IMR-90 (cell line): ENCODE measurements around the gene TELO2. TPM values are rescaled to one million over a fixed set of nuclear protein-coding genes. Genes with fewer than 3 reads are reported as not detected.
A peak's percentile ranks its signal among the peaks of the same experiment; 100 is the strongest.

Experiments used
- ATAC-seq: fragments of 200-7000 bp; cut with Tn5 transposase; 2 replicates; pipeline ENCODE4 v1.9.1; 2020; ENCODE audit warnings: low read depth, mild to moderate bottlenecking, moderate library complexity
- BruUV-seq: library from RNA; stranded (reverse); fragments of 400-500 nt; replicated peaks from 2 replicates; lab custom pipeline; 2021; lab: Mats Ljungman, UMichigan
- CTCF ChIA-PET: fragments of 300-600 bp; formaldehyde crosslinking; extraction: SDS; loops from one replicate; lab custom pipeline; 2021; ENCODE audit warnings: antibody characterized with exemption; lab: Yijun Ruan, JAX
- POLR2A ChIA-PET: fragments of 300-600 bp; sonication (Branson Sonifier 250); formaldehyde crosslinking; loops from one replicate; lab custom pipeline; 2022; ENCODE audit warnings: antibody characterized with exemption; ENCODE audit not compliant: unreplicated experiment; lab: Charles Lee
- DNase-seq: peaks from one replicate; pipeline ENCODE4 v3.0.0; 2013
- H2AFZ ChIP-seq: replicated peaks from 2 replicates; pipeline ENCODE3; 2013; ENCODE audit warnings: low read length, mild to moderate bottlenecking; ENCODE audit not compliant: poor library complexity
- H2AK5ac ChIP-seq: 2 replicates; pipeline ENCODE4 v1.6.1; 2013; ENCODE audit warnings: low read depth, low read length, inconsistent platforms
- H2AK9ac ChIP-seq: replicated peaks from 2 replicates; pipeline ENCODE3; 2013; ENCODE audit warnings: mild to moderate bottlenecking, low read depth, low read length, moderate library complexity; ENCODE audit not compliant: poor library complexity
- H2BK120ac ChIP-seq: 2 replicates; pipeline ENCODE4 v1.6.1; 2013; ENCODE audit warnings: low read depth, low read length, inconsistent platforms
- H2BK15ac ChIP-seq: 3 replicates; pipeline ENCODE4 v1.6.1; 2013; ENCODE audit warnings: low read depth, low read length, inconsistent platforms
- H2BK20ac ChIP-seq: 2 replicates; pipeline ENCODE4 v1.6.1; 2013; ENCODE audit warnings: low read depth, mild to moderate bottlenecking, inconsistent platforms, low read length, moderate library complexity
- H2BK5ac ChIP-seq: 2 replicates; pipeline ENCODE4 v1.6.1; 2013; ENCODE audit warnings: mild to moderate bottlenecking, low read depth, low read length, inconsistent platforms; ENCODE audit not compliant: poor library complexity, severe bottlenecking
- H3K14ac ChIP-seq: replicated peaks from 2 replicates; pipeline ENCODE4 v1.6.1; 2013; ENCODE audit warnings: low read depth, low read length, inconsistent platforms
- H3K18ac ChIP-seq: 2 replicates; pipeline ENCODE4 v1.6.1; 2013; ENCODE audit warnings: low read depth, low read length, control low read depth
- H3K23ac ChIP-seq: 2 replicates; pipeline ENCODE4 v1.6.1; 2013; ENCODE audit warnings: low read depth, low read length, inconsistent platforms
- H3K27ac ChIP-seq: 2 replicates; pipeline ENCODE4 v1.5.1; 2013; ENCODE audit warnings: mild to moderate bottlenecking, control low read depth, low read length; ENCODE audit not compliant: insufficient read depth
- H3K27me3 ChIP-seq: 2 replicates; pipeline ENCODE4 v1.6.1; 2013; ENCODE audit warnings: low read length; ENCODE audit not compliant: control insufficient read depth, insufficient read depth
- H3K36me3 ChIP-seq: 2 replicates; pipeline ENCODE4 v1.6.1; 2013; ENCODE audit warnings: low read length, mixed read lengths; ENCODE audit not compliant: control insufficient read depth, insufficient read depth
- H3K4ac ChIP-seq: 2 replicates; pipeline ENCODE4 v1.6.1; 2013; ENCODE audit warnings: low read depth, low read length, inconsistent platforms
- H3K4me1 ChIP-seq: 2 replicates; pipeline ENCODE4 v1.6.1; 2013; ENCODE audit warnings: low read length, mixed read lengths; ENCODE audit not compliant: control insufficient read depth, insufficient read depth
- H3K4me2 ChIP-seq: 2 replicates; pipeline ENCODE4 v1.6.1; 2013; ENCODE audit warnings: low read depth, mild to moderate bottlenecking, control low read depth, low read length, moderate library complexity
- H3K4me3 ChIP-seq: 2 replicates; pipeline ENCODE4 v1.5.1; 2013; ENCODE audit warnings: low read depth, mild to moderate bottlenecking, control low read depth, low read length, moderate library complexity; ENCODE audit not compliant: insufficient read depth
- H3K56ac ChIP-seq: 2 replicates; pipeline ENCODE4 v1.6.1; 2013; ENCODE audit warnings: low read length, inconsistent platforms; ENCODE audit not compliant: insufficient read depth; ENCODE audit errors: extremely low read depth
- H3K79me1 ChIP-seq, 2 experiments: 2 replicates each; pipeline ENCODE4 v1.6.1; 2013; ENCODE audit warnings: low read length in 2 of 2, inconsistent platforms in 1 of 2, low read depth in 1 of 2
- H3K9ac ChIP-seq: 2 replicates; pipeline ENCODE4 v1.6.1; 2013; ENCODE audit warnings: low read depth, low read length, control low read depth
- H3K9me1 ChIP-seq: 2 replicates; pipeline ENCODE4 v1.6.1; 2013; ENCODE audit warnings: low read length, inconsistent platforms; ENCODE audit not compliant: insufficient read depth
- H3K9me3 ChIP-seq: 2 replicates; pipeline ENCODE4 v1.6.1; 2013; ENCODE audit warnings: low read length; ENCODE audit not compliant: control insufficient read depth, insufficient read depth
- H4K20me1 ChIP-seq: 2 replicates; pipeline ENCODE4 v1.6.1; 2013; ENCODE audit warnings: low read length, inconsistent platforms; ENCODE audit not compliant: insufficient read depth
- H4K5ac ChIP-seq: 2 replicates; pipeline ENCODE4 v1.6.1; 2013; ENCODE audit warnings: mild to moderate bottlenecking, low read depth, low read length, control low read depth
- H4K8ac ChIP-seq, 2 experiments: 2 replicates each; pipeline ENCODE4 v1.6.1; 2013; ENCODE audit warnings: low read depth in 2 of 2, low read length in 2 of 2, control low read depth in 1 of 2, inconsistent platforms in 1 of 2
- H4K91ac ChIP-seq: 2 replicates; pipeline ENCODE4 v1.6.1; 2013; ENCODE audit warnings: low read depth, low read length, inconsistent platforms; ENCODE audit not compliant: insufficient read depth
- CHD1 ChIP-seq: IDR thresholded peaks from 2 replicates; pipeline ENCODE4 v1.6.1; 2012; ENCODE audit warnings: low read depth, low read length, improper control_type of control experiment
- CTCF ChIP-seq: conservative IDR thresholded peaks from 2 replicates; pipeline ENCODE4 v1.5.1; 2012; ENCODE audit warnings: mild to moderate bottlenecking, low read depth, low read length, improper control_type of control experiment
- FOS ChIP-seq: fragments of 150-350 bp; IDR thresholded peaks from 2 replicates; pipeline ENCODE4 v1.6.1; 2016; ENCODE audit warnings: low read depth, low read length
- MXI1 ChIP-seq: IDR thresholded peaks from 2 replicates; pipeline ENCODE4 v1.6.1; 2012; ENCODE audit warnings: low read depth, mild to moderate bottlenecking, low read length, moderate library complexity, borderline replicate concordance
- WGBS, 2 experiments: methylation state at CpG; one replicate each; pipeline versions ENCODE4 v1.1.5 to v1.1.7; 2013; ENCODE audit warnings: missing lambda C conversion rate in 2 of 2; ENCODE audit not compliant: insufficient read length in 1 of 2; ENCODE audit errors: extremely low coverage in 2 of 2; 5-methylcytosine and 5-hydroxymethylcytosine counted together
- dilution Hi-C: fragments of 300-500 bp; cut with HindIII; formaldehyde crosslinking; loops from one replicate; pipeline ENCODE4 v1.14.3; 2018; ENCODE audit warnings: low sequenced_read_pairs; ENCODE audit not compliant: unreplicated experiment
- in situ Hi-C: fragments of 300-500 bp; cut with MboI; formaldehyde crosslinking; loops from 3 replicates; pipeline ENCODE4 v1.14.3; 2019; ENCODE audit warnings: low sequenced_read_pairs, inconsistent platforms, mixed read lengths
- intact Hi-C: fragments of 100-400 bp; cut with micrococcal nuclease; formaldehyde crosslinking; loops from 2 replicates; pipeline ENCODE4 v1.10.0; 2022
- polyA plus RNA-seq, 3 experiments: library from polyadenylated mRNA; depleted of rRNA; stranded (reverse); fragments of >200 nt; gene quantifications; 2 replicates each; pipeline ENCODE4 v1.2.3, GENCODE V29; 2012; ENCODE audit warnings: low replicate concordance in 1 of 3
- total RNA-seq: library from RNA; depleted of rRNA; stranded (reverse); fragments of >200 nt; gene quantifications from 2 replicates; pipeline ENCODE4 v1.2.3, GENCODE V29; 2012

Gene TELO2
- total and polyA plus RNA-seq, 2 of the 4 experiments (the other 2 are of a cell fraction) = 6.6 to 26.6 TPM

- peak; percentile 59 for TF ChIP-seq CTCF
These were observed 1.0 kb downstream of the TELO2 start (continued) for GRCh38 chr16:1494129-1494640.

GRCh38 chr16:1494711-1495110, 1.6 kb downstream of the TELO2 start:
- ATAC-seq = no peak
- no peak overlapping the region for H3K9ac ChIP-seq
- H2BK120ac ChIP-seq = no peak overlapping the region
- H3K4ac ChIP-seq = no peak overlapping the region
- peaks cover 6 to 35% of the 10 kb centered on the region in 2 experiments for H3K79me1 ChIP-seq
- H3K56ac ChIP-seq = no peak overlapping the region
- H2AK9ac ChIP-seq = peak overlapping the region; percentile 97
- peaks cover 7% of the 10 kb centered on the region for H3K9me1 ChIP-seq
- H3K4me3 ChIP-seq = no peak overlapping the region
- H2AFZ ChIP-seq = peak overlapping the region; percentile 99
- H3K18ac ChIP-seq = no peak overlapping the region
- in situ Hi-C loops (no loop called here), dilution Hi-C loops (no loop called here), intact Hi-C loops (loop anchor here (5.0 kb wide), 2 partner anchors 118 to 213 kb away; partner anchors contain the start of genes CRAMP1, IFT140 and MAPK8IP3)
- H3K27ac ChIP-seq = no peak overlapping the region
- peaks cover 13% of the 10 kb centered on the region; the same call in 1 of the 2 replicates for H4K20me1 ChIP-seq
- H3K9me3 ChIP-seq = no peaks in the 10 kb centered on the region
- POLR2A ChIA-PET = interaction anchor here (1.2 kb wide), 1 partner anchor 74 kb away, joined by 4 read pairs; the partner anchor contains the start of gene UQCC4
- H2BK5ac ChIP-seq = no peak overlapping the region
- H4K91ac ChIP-seq = no peak overlapping the region
- no CpG with 5 or more reads among the region's 13 CpGs for WGBS, 2 experiments
- no peak overlapping the region for H2BK20ac ChIP-seq
- H3K23ac ChIP-seq = no peak overlapping the region
- H3K4me1 ChIP-seq = peaks cover 12% of the 10 kb centered on the region
- no peak overlapping the region for H2AK5ac ChIP-seq
- no TSS peak for BruUV-seq
- no peak overlapping the region; a peak in 1 of 4 replicates for H4K8ac ChIP-seq
- TF ChIP-seq CHD1 (no peak), MXI1 (0 out of 2 replicates have a peak, but pooled peaks have one; percentile 36), FOS (no peak)
- H4K5ac ChIP-seq = no peak overlapping the region
- no peak overlapping the region for H2BK15ac ChIP-seq
- no peak overlapping the region for H3K4me2 ChIP-seq
- H3K14ac ChIP-seq = no peak overlapping the region
- peaks cover 27% of the 10 kb centered on the region for H3K36me3 ChIP-seq
- peak; percentile 15 for DNase-seq
- H3K27me3 ChIP-seq = no peaks in the 10 kb centered on the region
- CTCF ChIA-PET = no interaction called here
